Measurements from ENCODE around the gene CLTC.

The CLTC gene

GRCh38 chr17:59727817-59728533 is 108.3 kb downstream of the CLTC start:
- TF ChIP-seq, protein P1, sequence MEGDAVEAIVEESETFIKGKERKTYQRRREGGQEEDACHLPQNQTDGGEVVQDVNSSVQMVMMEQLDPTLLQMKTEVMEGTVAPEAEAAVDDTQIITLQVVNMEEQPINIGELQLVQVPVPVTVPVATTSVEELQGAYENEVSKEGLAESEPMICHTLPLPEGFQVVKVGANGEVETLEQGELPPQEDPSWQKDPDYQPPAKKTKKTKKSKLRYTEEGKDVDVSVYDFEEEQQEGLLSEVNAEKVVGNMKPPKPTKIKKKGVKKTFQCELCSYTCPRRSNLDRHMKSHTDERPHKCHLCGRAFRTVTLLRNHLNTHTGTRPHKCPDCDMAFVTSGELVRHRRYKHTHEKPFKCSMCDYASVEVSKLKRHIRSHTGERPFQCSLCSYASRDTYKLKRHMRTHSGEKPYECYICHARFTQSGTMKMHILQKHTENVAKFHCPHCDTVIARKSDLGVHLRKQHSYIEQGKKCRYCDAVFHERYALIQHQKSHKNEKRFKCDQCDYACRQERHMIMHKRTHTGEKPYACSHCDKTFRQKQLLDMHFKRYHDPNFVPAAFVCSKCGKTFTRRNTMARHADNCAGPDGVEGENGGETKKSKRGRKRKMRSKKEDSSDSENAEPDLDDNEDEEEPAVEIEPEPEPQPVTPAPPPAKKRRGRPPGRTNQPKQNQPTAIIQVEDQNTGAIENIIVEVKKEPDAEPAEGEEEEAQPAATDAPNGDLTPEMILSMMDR (IDR thresholded peaks at IDR 0.05), result no peak
- Histone ChIP-seq H3K9me3 (ENCODE audit: control insufficient read depth, low read length) (no peaks in the 10 kb centered on the region), H3K36me3 (ENCODE audit: control insufficient read depth, insufficient read depth, low read length) (no peaks in the 10 kb centered on the region), H3K9ac (no peak overlapping the region), H3K4me3 (ENCODE audit: low read depth, low read length) (no peak overlapping the region), H2AFZ (no peak overlapping the region), H3K79me2 (peaks cover 4% of the 10 kb centered on the region), H3K4me2 (ENCODE audit: low read length) (no peak overlapping the region), H3K4me1 (no peaks in the 10 kb centered on the region), H3K27ac (no peak overlapping the region), H3K27me3 (ENCODE audit: control insufficient read depth, insufficient read depth, low read length) (no peaks in the 10 kb centered on the region)

GRCh38 chr17:59730268-59730834 is 110.7 kb downstream of the CLTC start:
- H3K9me3 ChIP-seq (ENCODE audit: control insufficient read depth, low read length), result no peaks in the 10 kb centered on the region
- H3K27ac ChIP-seq, result no peak overlapping the region
- TF ChIP-seq, protein P1 (IDR thresholded peaks at IDR 0.05), result no peak
- H3K36me3 ChIP-seq (ENCODE audit: control insufficient read depth, insufficient read depth, low read length), result no peaks in the 10 kb centered on the region
- no peaks in the 10 kb centered on the region for H3K27me3 ChIP-seq (ENCODE audit: control insufficient read depth, insufficient read depth, low read length)
- no peak overlapping the region for H3K4me2 ChIP-seq (ENCODE audit: low read length)
- H3K4me3 ChIP-seq (ENCODE audit: low read depth, low read length), result no peak overlapping the region
- no peak overlapping the region for H3K9ac ChIP-seq
- no peak overlapping the region for H2AFZ ChIP-seq
- peaks cover 10% of the 10 kb centered on the region for H3K79me2 ChIP-seq
- no peaks in the 10 kb centered on the region for H3K4me1 ChIP-seq

DNA sequence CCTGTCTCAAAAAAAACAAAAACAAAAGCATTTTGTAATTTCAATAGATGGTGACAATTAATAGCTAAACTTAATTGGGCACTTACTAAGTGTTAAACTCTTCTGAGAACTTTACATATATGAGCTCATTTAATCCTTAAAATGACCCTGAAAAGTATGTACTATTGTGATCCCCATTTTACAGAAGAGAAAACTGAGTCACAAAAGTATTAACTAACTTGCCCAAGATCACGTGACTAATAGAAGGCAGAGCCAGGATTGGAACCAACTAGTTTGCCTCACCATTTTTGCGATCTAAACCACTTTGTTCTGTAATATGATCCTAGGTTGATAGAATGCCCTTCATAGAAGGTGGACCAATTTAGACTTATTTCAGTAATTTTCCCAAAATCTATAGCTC is 114.0 kb downstream of the CLTC start:
- Histone ChIP-seq H3K9me3 (ENCODE audit: control insufficient read depth, low read length) (no peaks in the 10 kb centered on the region), H3K27ac (no peak overlapping the region), H3K27me3 (ENCODE audit: control insufficient read depth, insufficient read depth, low read length) (no peaks in the 10 kb centered on the region), H2AFZ (no peak overlapping the region), H3K9ac (no peak overlapping the region), H3K36me3 (ENCODE audit: control insufficient read depth, insufficient read depth, low read length) (no peaks in the 10 kb centered on the region), H3K4me3 (ENCODE audit: low read depth, low read length) (no peak overlapping the region), H3K4me2 (ENCODE audit: low read length) (no peak overlapping the region), H3K4me1 (no peaks in the 10 kb centered on the region), H3K79me2 (peaks cover 12% of the 10 kb centered on the region)
- TF ChIP-seq, protein P1 (IDR thresholded peaks at IDR 0.05), result no peak

DNA sequence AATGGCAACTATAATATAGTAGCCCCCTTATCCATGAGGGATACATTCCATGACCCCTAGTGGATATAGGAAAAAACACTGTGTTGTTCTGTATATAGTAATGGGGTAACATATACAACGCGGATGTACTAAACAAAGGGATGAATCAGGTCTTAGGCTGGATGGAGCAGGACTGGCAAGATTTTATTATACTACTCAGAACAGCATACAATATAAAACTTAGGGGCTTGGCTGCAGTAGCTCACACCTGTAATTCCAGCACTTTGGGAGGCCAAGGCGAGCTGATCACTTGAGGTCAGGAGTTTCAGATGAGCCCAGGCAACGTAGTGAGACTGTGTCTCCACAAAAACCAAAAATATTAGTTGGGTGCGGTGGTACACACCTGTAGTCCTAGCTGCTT is 114.5 kb downstream of the CLTC start:
- no peaks in the 10 kb centered on the region for H3K9me3 ChIP-seq (ENCODE audit: control insufficient read depth, low read length)

More for the DNA sequence above, 114.5 kb downstream of the CLTC start:
- no peak overlapping the region for H3K27ac ChIP-seq
- H2AFZ ChIP-seq, result no peak overlapping the region
- no peak overlapping the region for H3K4me3 ChIP-seq (ENCODE audit: low read depth, low read length)
- no peaks in the 10 kb centered on the region for H3K36me3 ChIP-seq (ENCODE audit: control insufficient read depth, insufficient read depth, low read length)
- H3K9ac ChIP-seq, result no peak overlapping the region
- no peaks in the 10 kb centered on the region for H3K4me1 ChIP-seq
- TF ChIP-seq, protein P1 (IDR thresholded peaks at IDR 0.05), result no peak
- H3K27me3 ChIP-seq (ENCODE audit: control insufficient read depth, insufficient read depth, low read length), result no peaks in the 10 kb centered on the region
- H3K79me2 ChIP-seq, result peaks cover 8% of the 10 kb centered on the region
- no peak overlapping the region for H3K4me2 ChIP-seq (ENCODE audit: low read length)

All from parathyroid adenoma (tissue), 2 donors.